Keratinocyte (primary cell): ENCODE data around the gene CDX1.

Experiments used
- EZH2 ChIP-seq: IDR thresholded peaks from one replicate; pipeline ENCODE4 v1.6.1; 2012; ENCODE audit warnings: inconsistent platforms, mild to moderate bottlenecking, low read length, moderate library complexity
- TF ChIP-seq, protein P1 (sequence below), 3 experiments: IDR thresholded peaks in 1 of 3; conservative IDR thresholded peaks in 1 of 3; optimal IDR thresholded peaks in 1 of 3; 2 replicates in 2 of 3; 3 replicates in 1 of 3; pipeline versions ENCODE3 to v1.5.1; 2011; ENCODE audit warnings: low read length in 3 of 3, mild to moderate bottlenecking in 3 of 3, moderate library complexity in 2 of 3, control low read depth in 1 of 3, inconsistent platforms in 1 of 3; ENCODE audit not compliant: insufficient read depth in 2 of 3; ENCODE audit errors: extremely low read depth in 1 of 3

DNA sequence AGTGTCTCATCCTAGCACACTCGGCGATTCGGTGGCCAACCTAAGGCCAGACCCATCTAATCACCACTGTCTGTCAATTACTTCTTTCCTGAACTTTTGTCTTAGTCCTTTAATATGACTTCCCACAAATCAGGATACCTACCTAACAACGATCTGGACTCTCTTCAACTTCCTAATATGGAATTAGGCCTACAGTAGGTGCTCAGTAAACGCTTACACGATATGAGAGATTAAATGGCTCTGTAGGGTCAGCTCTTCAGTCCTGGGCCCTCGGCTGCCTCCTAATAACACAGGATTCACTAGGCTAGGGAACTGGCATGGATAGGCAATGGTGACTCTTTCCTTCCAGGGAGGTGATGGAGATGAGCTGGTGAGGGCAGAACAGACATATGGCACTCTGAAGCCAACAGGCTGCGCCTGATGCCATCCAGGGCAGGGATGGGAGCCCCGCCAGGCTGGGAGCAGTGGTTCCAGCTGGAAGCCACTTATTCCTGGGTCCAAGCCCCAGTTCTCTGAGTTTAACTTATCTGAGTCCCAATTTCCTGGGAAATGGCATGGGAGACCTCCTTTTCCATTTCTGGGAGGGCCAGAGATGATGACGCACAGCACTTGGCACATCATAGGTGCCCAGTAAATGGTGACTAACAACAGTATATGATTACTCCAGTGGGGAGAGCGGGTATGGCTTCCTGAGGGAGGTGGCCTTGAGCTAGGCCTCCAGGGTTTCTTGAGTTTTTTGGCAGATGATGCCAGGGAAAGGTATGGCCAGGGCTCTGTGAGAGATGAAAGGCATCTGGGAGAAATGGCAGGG, 18.3 kb upstream of the CDX1 start:
- TF ChIP-seq, protein P1, sequence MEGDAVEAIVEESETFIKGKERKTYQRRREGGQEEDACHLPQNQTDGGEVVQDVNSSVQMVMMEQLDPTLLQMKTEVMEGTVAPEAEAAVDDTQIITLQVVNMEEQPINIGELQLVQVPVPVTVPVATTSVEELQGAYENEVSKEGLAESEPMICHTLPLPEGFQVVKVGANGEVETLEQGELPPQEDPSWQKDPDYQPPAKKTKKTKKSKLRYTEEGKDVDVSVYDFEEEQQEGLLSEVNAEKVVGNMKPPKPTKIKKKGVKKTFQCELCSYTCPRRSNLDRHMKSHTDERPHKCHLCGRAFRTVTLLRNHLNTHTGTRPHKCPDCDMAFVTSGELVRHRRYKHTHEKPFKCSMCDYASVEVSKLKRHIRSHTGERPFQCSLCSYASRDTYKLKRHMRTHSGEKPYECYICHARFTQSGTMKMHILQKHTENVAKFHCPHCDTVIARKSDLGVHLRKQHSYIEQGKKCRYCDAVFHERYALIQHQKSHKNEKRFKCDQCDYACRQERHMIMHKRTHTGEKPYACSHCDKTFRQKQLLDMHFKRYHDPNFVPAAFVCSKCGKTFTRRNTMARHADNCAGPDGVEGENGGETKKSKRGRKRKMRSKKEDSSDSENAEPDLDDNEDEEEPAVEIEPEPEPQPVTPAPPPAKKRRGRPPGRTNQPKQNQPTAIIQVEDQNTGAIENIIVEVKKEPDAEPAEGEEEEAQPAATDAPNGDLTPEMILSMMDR (optimal IDR thresholded peaks at IDR 0.05 in 1 of 3, IDR thresholded peaks at IDR 0.05 in 1 of 3, conservative IDR thresholded peaks at IDR 0.05 in 1 of 3; ENCODE audit: extremely low read depth in 1 of 3, insufficient read depth in 2 of 3, low read length in 3 of 3) = no peak
- TF ChIP-seq EZH2 = no peak
